NCI-H187 (cell line): ENCODE measurements around the gene CCNL2.

Source experiments
- DNase-seq, 2 experiments: peaks; one replicate each; lab custom pipeline; 2025; lab: John Stamatoyannopoulos, UW

The CCNL2 gene

GRCh38 chr1:1342061-1342562 lies 57.0 kb downstream of the CCNL2 start:
- no peak for DNase-seq

DNA sequence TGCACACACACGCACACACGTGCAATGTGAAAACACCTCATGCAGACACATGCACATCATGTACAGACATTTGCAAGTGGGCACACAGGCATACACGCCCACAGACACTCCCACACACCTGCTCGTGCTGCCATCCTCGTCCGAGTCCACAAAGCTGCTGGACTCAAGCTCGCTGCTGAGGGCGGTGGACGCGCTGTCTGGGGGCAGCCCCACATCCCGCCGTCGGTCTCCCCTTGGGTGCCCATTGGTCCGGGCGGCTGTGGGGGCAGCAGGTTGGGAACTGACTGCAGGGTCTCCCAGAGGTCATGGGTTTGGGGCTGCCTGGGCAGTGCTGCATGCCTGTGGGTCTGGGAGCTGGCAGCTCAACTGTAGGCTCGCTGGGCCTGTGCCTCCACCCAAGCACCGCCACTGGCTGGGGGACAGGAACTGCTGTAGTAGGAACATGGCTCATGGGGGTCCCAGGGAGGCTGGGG lies 57.5 kb downstream of the CCNL2 start:
- no peak for DNase-seq

- no peak for DNase-seq
Observed at GRCh38 chr1:1340791-1341548, 58.2 kb downstream of the CCNL2 start.

DNA sequence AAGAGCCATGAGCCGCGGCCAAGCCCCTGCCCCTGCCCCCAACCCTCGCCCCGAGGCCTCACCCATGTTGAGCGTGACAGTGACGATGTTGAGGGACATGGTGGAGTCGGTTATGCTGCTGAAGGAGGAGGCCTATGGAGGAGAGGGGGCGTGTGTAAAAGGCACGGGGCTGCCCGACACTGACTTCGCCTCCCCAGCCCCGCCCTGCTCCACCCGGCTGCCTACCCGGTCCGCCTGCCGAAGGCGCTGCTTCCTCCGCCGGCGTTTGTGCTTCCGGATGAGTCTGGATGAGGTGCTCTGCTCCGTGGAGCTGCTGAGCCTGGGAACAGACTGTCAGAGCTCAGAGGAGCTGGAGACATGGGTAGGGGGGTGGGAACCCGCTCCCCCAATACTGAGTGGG lies 59.0 kb downstream of the CCNL2 start:
- no peak for DNase-seq

- DNase-seq, result no peak
Observed at GRCh38 chr1:1338278-1338677, 60.9 kb downstream of the CCNL2 start.

DNA sequence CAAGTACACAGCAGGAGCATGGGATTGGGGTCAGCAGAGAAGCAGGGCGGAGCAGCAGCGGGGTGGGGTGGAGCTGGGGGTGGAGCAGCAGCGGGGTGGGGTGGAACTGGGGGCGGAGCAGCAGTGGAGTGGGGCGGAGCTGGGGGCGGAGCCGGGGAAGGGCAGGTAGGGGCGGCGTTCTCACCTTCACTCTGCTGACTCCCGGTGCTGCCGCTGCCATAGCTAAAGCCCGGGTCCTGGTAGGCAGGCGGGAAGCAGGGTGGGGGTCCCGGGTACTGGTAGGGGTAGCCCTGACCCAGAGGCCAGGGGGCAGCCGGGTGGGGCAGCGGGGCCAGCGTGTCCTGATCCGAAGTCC lies 61.4 kb downstream of the CCNL2 start:
- DNase-seq, result no peak

GRCh38 chr1:1336931-1337792 lies 62.0 kb downstream of the CCNL2 start:
- DNase-seq, result no peak

- DNase-seq, result no peak
Observed at GRCh38 chr1:1336446-1336845, 62.7 kb downstream of the CCNL2 start.

DNA sequence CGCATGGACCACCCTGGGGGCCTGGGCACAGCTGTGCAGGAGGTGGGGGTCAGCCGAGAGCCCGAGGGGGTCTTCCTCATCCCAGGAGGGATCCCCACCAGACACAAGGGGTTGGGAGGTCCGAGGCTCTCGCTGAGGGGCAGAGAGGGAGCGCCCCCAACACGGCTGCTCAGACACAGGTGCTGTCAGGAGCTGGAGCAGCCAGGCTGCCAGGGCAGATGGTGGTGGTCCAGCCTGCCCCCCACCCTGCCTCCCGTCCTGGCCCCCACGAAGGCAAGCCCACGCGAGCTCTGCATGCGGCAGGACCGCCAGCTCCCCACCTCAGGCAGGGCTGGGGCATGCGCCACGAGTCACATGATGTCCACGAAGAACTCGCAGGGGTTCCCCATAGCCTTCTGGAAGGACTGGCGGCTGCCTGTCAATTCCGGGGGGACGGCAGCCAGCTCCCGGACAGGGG lies 63.3 kb downstream of the CCNL2 start:
- DNase-seq, result no peak
